K562 (cell line): ENCODE measurements around the gene FGR. TPM values are rescaled to one million over a fixed set of nuclear protein-coding genes. Genes with fewer than 3 reads are reported as not detected.

ENCODE experiments used
- ATAC-seq: fragments of 200-7000 bp; cut with Tn5 transposase; 3 replicates; pipeline ENCODE4 v1.9.1; 2020; ENCODE audit warnings: moderate library complexity
- BruUV-seq: library from RNA; stranded (reverse); fragments of 400-500 nt; replicated peaks from 2 replicates; lab custom pipeline; 2021; lab: Mats Ljungman, UMichigan
- CTCF ChIA-PET: fragments of 300-600 bp; formaldehyde crosslinking; extraction: SDS; loops from one replicate; lab custom pipeline; 2021; ENCODE audit warnings: low intra/inter-chr PET ratio; lab: Yijun Ruan, JAX
- POLR2A ChIA-PET: fragments of 300-600, 350-650 bp; sonication (Branson Sonifier 250); formaldehyde crosslinking; extraction: SDS; loops from one replicate; lab custom pipeline; 2021; ENCODE audit warnings: antibody characterized with exemption, inconsistent platforms; lab: Yijun Ruan, JAX
- DNase-seq, 4 experiments: peaks; one replicate each; pipeline versions ENCODE4 v3.0.0 to v3.0.0-alpha.2; 2011 to 2018; ENCODE audit warnings: low spot score in 3 of 4, mixed read lengths in 3 of 4; ENCODE audit errors: extremely low read depth in 1 of 4
- FAIRE-seq: peaks from 2 replicates; lab custom pipeline; 2011; peaks lifted over from hg19 to GRCh38; lab: Jason Lieb, UNC
- H2AFZ ChIP-seq: 2 replicates; pipeline ENCODE4 v1.6.0; 2011; ENCODE audit warnings: low read depth, low read length, control low read depth, inconsistent platforms
- H3K27ac ChIP-seq: fragments of 200-600 bp; 3 replicates; pipeline ENCODE4 v1.8.0; 2011; ENCODE audit warnings: low read depth, mild to moderate bottlenecking, control low read depth, inconsistent platforms, low read length, moderate library complexity, mixed read lengths; ENCODE audit errors: extremely low read depth
- H3K27me3 ChIP-seq, 2 experiments: fragments of 300-600 bp in 1 of 2; 2 replicates in 1 of 2; 3 replicates in 1 of 2; pipeline versions ENCODE4 v1.6.0 to v1.8.0; 2011; ENCODE audit warnings: inconsistent platforms in 2 of 2, low read length in 2 of 2, mild to moderate bottlenecking in 1 of 2, mixed read lengths in 1 of 2, moderate library complexity in 1 of 2; ENCODE audit not compliant: control insufficient read depth in 2 of 2, insufficient read depth in 2 of 2
- H3K36me3 ChIP-seq: fragments of 300-600 bp; 3 replicates; pipeline ENCODE4 v1.8.0; 2011; ENCODE audit warnings: mild to moderate bottlenecking, low read length, inconsistent platforms; ENCODE audit not compliant: control insufficient read depth, insufficient read depth
- H3K4me1 ChIP-seq, 2 experiments: fragments of 200-600 bp in 1 of 2; replicated peaks in 1 of 2; 2 replicates in 1 of 2; 3 replicates in 1 of 2; pipeline versions ENCODE4 v1.5.1 to v1.8.0; 2011; ENCODE audit warnings: inconsistent platforms in 2 of 2, low read length in 2 of 2, mild to moderate bottlenecking in 1 of 2, mixed read lengths in 1 of 2, moderate library complexity in 1 of 2; ENCODE audit not compliant: control insufficient read depth in 2 of 2, insufficient read depth in 2 of 2
- H3K4me2 ChIP-seq: 2 replicates; pipeline ENCODE4 v1.6.1; 2011; ENCODE audit warnings: low read length, control low read depth, inconsistent platforms, mixed read lengths; ENCODE audit not compliant: insufficient read depth
- H3K4me3 ChIP-seq: fragments of 200-600 bp; sonication (generic), shearing (Covaris generic); 2 replicates; pipeline ENCODE4 v1.5.1; 2016; ENCODE audit warnings: control low read depth, inconsistent platforms
- H3K79me2 ChIP-seq: fragments of 200-600 bp; 3 replicates; pipeline ENCODE4 v1.8.0; 2011; ENCODE audit warnings: low read length, inconsistent platforms; ENCODE audit not compliant: control insufficient read depth, insufficient read depth
- H3K9ac ChIP-seq, 2 experiments: 2 replicates each; pipeline versions ENCODE4 v1.6.0 to v1.6.1; 2011; ENCODE audit warnings: low read depth in 2 of 2, low read length in 2 of 2, control low read depth in 1 of 2, inconsistent platforms in 1 of 2, mild to moderate bottlenecking in 1 of 2, mixed read lengths in 1 of 2; ENCODE audit not compliant: insufficient read depth in 1 of 2
- H3K9me1 ChIP-seq: one replicate; pipeline ENCODE4 v1.6.0; 2011; ENCODE audit warnings: inconsistent platforms, mild to moderate bottlenecking, low read length, moderate library complexity; ENCODE audit not compliant: control insufficient read depth, insufficient read depth
- H3K9me3 ChIP-seq: replicated peaks from 2 replicates; pipeline ENCODE4 v1.5.1; 2011; ENCODE audit warnings: low read depth, low read length, inconsistent platforms; ENCODE audit not compliant: control insufficient read depth, insufficient read depth
- H4K20me1 ChIP-seq: replicated peaks from 2 replicates; pipeline ENCODE4 v1.6.1; 2011; ENCODE audit warnings: low read length, inconsistent platforms, mixed read lengths; ENCODE audit not compliant: control insufficient read depth, insufficient read depth
- CHD4 ChIP-seq: fragments of 200-600 bp; sonication (generic); IDR thresholded peaks from 3 replicates; pipeline ENCODE4 v1.6.1; 2012; ENCODE audit warnings: low read depth, mild to moderate bottlenecking, mixed read lengths, low read length, inconsistent platforms; ENCODE audit not compliant: insufficient read depth, insufficient replicate concordance, poor library complexity, severe bottlenecking
- MECOM ChIP-seq: fragments of 250-450 bp; sonication (Bioruptor Pico); IDR thresholded peaks from 2 replicates; pipeline ENCODE4 v1.8.0; 2022; ENCODE audit warnings: inconsistent platforms
- NFIC ChIP-seq: fragments of 450-650 bp; IDR thresholded peaks from 2 replicates; pipeline ENCODE4 v1.6.1; 2017; ENCODE audit warnings: mild to moderate bottlenecking, inconsistent platforms
- WGBS: fragments of 100-300 bp; shearing (Covaris generic); methylation state at CpG from one replicate; pipeline ENCODE4 v1.1.6; 2016; ENCODE audit warnings: low coverage, mixed read lengths; ENCODE audit not compliant: insufficient coverage; ENCODE audit errors: missing lambda C conversion rate; 5-methylcytosine and 5-hydroxymethylcytosine counted together
- in situ Hi-C: fragments of 300-500 bp; cut with MboI; formaldehyde crosslinking; loops from 4 replicates; pipeline ENCODE4 v1.15.0; 2018; ENCODE audit warnings: inconsistent platforms, mixed read lengths
- intact Hi-C: fragments of 100-400 bp; cut with micrococcal nuclease; formaldehyde crosslinking; loops from 2 replicates; pipeline ENCODE4 v1.14.2; 2022
- polyA plus RNA-seq, 8 experiments: library from polyadenylated mRNA; depleted of rRNA in 4 of 8; stranded (reverse) in 5 of 8; unstranded in 3 of 8; fragments of >200 nt; fragmentation: Nextera tagmentation in 2 of 8; fragmentation: Illumina TruSeq in 1 of 8; extraction: Ambion mirVana in 2 of 8; extraction: Trizol in 1 of 8; gene quantifications; 2 replicates each; pipeline versions ENCODE4 v1.2.1 to v1.2.3, GENCODE V29; 2011 to 2014; ENCODE audit warnings: inconsistent platforms in 1 of 8, missing spikeins in 1 of 8
- total RNA-seq, 7 experiments: library from RNA; depleted of rRNA in 6 of 7; stranded (reverse); fragments of >200 nt in 6 of 7; fragmentation: Illumina TruSeq in 2 of 7; extraction: Trizol in 2 of 7; gene quantifications; 2 replicates each; pipeline versions ENCODE4 v1.2.1 to v1.2.3, GENCODE V29; 2011 to 2021; ENCODE audit warnings: low replicate concordance in 1 of 7
- TF ChIP-seq, protein P1 (sequence below), 2 experiments: fragments of 450-650 bp in 1 of 2; sonication (generic) in 1 of 2; formaldehyde crosslinking in 1 of 2; IDR thresholded peaks; 2 replicates each; pipeline versions ENCODE4 v1.7.1 to v1.9.0; 2016 to 2022; ENCODE audit warnings: inconsistent platforms in 1 of 2, mild to moderate bottlenecking in 1 of 2, missing genetic modification reagents in 1 of 2
- TF ChIP-seq, protein P2 (sequence below): IDR thresholded peaks from 2 replicates; pipeline ENCODE4 v1.6.1; 2012; ENCODE audit warnings: low read depth, low read length, improper control_type of control experiment, borderline replicate concordance
- TF ChIP-seq, protein P3 (sequence below): sonication (generic); formaldehyde crosslinking; IDR thresholded peaks from 2 replicates; pipeline ENCODE4 v1.8.1; 2023; ENCODE audit warnings: mild to moderate bottlenecking, missing genetic modification reagents

The FGR gene
- total and polyA plus RNA-seq, 9 of the 15 experiments (the other 6 are each of a cell fraction or from before 2014, with no cell fraction given): 0.04 to 0.11 TPM; not detected in 7

DNA sequence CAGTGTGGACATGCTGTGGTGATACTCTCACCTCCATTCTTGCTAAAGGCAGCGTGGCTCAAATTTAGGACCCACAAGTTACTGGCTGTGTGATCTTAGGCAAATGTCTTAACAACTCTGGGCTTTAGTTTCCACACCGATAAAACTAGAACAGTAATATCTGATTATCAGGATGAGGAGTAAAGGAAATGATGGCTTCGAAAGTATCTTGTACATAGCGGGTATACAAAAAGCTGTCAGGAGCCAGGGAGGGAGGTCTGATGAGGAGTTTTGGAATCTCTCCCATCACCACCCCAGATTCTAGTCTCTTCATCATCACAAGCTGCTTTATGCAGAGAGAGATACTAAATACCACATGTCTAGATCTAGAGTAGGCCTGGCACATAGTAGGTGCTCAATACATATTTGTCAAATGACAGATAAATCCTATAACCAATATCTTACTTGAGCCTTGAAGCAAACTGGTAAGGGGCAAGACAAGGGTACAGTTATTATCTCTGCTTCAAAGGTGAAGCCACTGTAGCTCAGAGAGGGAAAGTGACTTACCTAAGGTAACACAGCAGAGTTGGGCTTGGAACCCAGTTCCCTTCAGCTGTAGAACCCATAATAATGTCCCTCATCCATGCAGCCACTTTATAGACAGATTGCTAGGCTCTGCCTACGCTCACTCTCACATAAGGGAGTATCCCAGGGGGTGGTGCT is 9.5 kb upstream of the FGR start:
- FAIRE-seq (no peak), DNase-seq (no peak), ATAC-seq (no peak)
- no peaks in the 10 kb centered on the region for H4K20me1 ChIP-seq
- H3K9me1 ChIP-seq: no peaks in the 10 kb centered on the region
- H3K4me1 ChIP-seq: peaks cover 0 to 8% of the 10 kb centered on the region in 2 experiments; a peak in 3 of 5 replicates
- CTCF ChIA-PET: interaction anchor here (1.2 to 1.7 kb wide), 2 partner anchors 18 to 35 kb away, joined by 3 to 15 read pairs; no protein-coding TSS in a partner anchor
- intact Hi-C loops (loop anchor here (1.0 kb wide), 1 partner anchor 19 kb away; no protein-coding TSS in a partner anchor), in situ Hi-C loops (no loop called here)
- H3K36me3 ChIP-seq: no peaks in the 10 kb centered on the region
- no peak overlapping the region for H3K27ac ChIP-seq
- no peaks in the 10 kb centered on the region for H3K27me3 ChIP-seq
- H3K4me2 ChIP-seq: no peak overlapping the region
- no peak overlapping the region; the same call in 1 of the 2 replicates for H2AFZ ChIP-seq
- WGBS: 42% methylated on average over 5 of the region's 5 CpGs
- H3K79me2 ChIP-seq: no peaks in the 10 kb centered on the region
- POLR2A ChIA-PET: interaction anchor here (0.5 kb wide), 1 partner anchor 22 kb away, joined by 3 read pairs; no protein-coding TSS in a partner anchor
- no TSS peak for BruUV-seq
- H3K4me3 ChIP-seq: no peak overlapping the region
- peak overlapping the region in 1 of 2 experiments; percentile 57; a peak in 1 of 4 replicates for H3K9ac ChIP-seq
- no peaks in the 10 kb centered on the region for H3K9me3 ChIP-seq
- TF ChIP-seq CHD4 (peak; percentile 40), MECOM (CRISPR knock-in tag) (no peak), NFIC (no peak)
- TF ChIP-seq, protein P1, sequence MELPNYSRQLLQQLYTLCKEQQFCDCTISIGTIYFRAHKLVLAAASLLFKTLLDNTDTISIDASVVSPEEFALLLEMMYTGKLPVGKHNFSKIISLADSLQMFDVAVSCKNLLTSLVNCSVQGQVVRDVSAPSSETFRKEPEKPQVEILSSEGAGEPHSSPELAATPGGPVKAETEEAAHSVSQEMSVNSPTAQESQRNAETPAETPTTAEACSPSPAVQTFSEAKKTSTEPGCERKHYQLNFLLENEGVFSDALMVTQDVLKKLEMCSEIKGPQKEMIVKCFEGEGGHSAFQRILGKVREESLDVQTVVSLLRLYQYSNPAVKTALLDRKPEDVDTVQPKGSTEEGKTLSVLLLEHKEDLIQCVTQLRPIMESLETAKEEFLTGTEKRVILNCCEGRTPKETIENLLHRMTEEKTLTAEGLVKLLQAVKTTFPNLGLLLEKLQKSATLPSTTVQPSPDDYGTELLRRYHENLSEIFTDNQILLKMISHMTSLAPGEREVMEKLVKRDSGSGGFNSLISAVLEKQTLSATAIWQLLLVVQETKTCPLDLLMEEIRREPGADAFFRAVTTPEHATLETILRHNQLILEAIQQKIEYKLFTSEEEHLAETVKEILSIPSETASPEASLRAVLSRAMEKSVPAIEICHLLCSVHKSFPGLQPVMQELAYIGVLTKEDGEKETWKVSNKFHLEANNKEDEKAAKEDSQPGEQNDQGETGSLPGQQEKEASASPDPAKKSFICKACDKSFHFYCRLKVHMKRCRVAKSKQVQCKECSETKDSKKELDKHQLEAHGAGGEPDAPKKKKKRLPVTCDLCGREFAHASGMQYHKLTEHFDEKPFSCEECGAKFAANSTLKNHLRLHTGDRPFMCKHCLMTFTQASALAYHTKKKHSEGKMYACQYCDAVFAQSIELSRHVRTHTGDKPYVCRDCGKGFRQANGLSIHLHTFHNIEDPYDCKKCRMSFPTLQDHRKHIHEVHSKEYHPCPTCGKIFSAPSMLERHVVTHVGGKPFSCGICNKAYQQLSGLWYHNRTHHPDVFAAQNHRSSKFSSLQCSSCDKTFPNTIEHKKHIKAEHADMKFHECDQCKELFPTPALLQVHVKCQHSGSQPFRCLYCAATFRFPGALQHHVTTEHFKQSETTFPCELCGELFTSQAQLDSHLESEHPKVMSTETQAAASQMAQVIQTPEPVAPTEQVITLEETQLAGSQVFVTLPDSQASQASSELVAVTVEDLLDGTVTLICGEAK (IDR thresholded peaks at IDR 0.05): no peak
- TF ChIP-seq, protein P1 (CRISPR knock-in tag; IDR thresholded peaks at IDR 0.05): 0 out of 2 replicates have a peak, but pooled peaks have one; percentile 42
- TF ChIP-seq, protein P2, sequence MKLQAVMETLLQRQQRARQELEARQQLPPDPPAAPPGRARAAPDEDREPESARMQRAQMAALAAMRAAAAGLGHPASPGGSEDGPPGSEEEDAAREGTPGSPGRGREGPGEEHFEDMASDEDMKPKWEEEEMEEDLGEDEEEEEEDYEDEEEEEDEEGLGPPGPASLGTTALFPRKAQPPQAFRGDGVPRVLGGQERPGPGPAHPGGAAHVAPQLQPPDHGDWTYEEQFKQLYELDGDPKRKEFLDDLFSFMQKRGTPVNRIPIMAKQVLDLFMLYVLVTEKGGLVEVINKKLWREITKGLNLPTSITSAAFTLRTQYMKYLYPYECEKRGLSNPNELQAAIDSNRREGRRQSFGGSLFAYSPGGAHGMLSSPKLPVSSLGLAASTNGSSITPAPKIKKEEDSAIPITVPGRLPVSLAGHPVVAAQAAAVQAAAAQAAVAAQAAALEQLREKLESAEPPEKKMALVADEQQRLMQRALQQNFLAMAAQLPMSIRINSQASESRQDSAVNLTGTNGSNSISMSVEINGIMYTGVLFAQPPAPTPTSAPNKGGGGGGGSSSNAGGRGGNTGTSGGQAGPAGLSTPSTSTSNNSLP: no peak
- TF ChIP-seq, protein P3, sequence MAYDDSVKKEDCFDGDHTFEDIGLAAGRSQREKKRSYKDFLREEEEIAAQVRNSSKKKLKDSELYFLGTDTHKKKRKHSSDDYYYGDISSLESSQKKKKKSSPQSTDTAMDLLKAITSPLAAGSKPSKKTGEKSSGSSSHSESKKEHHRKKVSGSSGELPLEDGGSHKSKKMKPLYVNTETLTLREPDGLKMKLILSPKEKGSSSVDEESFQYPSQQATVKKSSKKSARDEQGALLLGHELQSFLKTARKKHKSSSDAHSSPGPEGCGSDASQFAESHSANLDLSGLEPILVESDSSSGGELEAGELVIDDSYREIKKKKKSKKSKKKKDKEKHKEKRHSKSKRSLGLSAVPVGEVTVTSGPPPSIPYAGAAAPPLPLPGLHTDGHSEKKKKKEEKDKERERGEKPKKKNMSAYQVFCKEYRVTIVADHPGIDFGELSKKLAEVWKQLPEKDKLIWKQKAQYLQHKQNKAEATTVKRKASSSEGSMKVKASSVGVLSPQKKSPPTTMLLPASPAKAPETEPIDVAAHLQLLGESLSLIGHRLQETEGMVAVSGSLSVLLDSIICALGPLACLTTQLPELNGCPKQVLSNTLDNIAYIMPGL: no peak
